ENCODE data around the gene CCDC102A. TPM values are rescaled to one million over a fixed set of nuclear protein-coding genes. Genes with fewer than 3 reads are reported as not detected.
A peak's percentile ranks its signal among the peaks of the same experiment; 100 is the strongest.

Gene CCDC102A
- total RNA-seq, 1 donor, result 30.4 TPM

DNA sequence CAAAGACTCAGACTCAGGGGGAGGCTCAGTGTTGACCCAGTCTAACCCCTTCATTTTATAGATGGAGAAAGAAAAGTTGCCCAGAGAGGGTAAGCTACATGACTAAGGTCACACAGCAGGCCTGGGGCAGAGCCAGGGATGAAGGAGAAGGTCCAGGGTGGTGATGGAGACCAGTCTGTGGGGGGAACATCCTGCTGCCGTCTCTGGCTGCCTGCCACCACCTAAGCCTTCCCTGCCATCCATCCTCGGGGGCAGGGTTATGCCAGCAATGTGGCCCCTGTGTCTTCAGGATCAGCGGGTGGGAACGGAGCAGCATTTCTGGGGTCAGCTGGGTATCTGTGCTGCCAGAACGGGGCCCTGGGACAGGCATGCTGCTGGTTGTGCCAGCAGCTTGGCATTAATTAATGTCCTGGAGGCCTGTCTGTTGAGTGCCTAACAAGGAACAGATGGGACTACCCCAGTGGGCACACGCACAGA lies 55.6 kb downstream of the CCDC102A start:
- no peak for DNase-seq (ENCODE audit: low read depth in 2 of 3, low spot score in 2 of 3)

DNA sequence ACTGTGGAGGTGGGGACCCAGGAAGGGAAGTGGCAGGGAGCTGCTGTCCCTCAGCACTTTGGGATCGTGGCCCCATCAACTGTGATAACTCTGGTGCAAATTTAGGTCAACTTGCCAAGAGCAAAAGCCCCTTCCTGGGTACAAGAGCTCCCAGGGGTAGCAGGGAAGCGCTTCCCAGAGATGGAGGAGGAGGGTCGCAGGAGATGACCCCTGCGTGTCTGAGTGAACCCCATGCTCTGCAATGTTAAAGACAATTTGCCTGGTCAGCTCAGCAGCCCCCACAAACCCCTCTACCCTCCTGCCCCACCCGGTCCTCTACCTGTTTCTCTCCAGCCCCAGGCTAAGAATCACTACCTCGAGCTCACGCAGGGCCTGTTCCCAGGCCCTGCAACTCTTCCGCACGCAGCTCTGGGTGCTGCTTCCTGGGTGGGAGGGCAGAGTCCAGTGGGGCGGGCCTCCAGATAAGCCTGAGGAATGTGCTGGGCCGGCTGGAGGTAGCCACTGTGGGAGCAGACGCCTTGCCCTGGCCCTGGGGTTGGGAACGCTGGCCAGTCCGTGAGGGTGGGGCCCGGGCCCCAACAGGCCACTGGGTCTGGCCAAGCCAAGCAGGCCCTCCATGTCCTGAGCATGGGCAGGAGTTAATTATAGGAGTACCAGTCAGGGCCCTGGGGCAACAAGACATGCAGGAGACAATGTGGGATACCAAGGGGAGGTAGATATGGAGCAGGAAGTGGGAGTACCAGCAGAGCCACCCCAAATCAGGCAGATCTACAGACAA lies 56.2 kb downstream of the CCDC102A start:
- no peak for DNase-seq (ENCODE audit: low read depth in 2 of 3, low spot score in 2 of 3)

DNA sequence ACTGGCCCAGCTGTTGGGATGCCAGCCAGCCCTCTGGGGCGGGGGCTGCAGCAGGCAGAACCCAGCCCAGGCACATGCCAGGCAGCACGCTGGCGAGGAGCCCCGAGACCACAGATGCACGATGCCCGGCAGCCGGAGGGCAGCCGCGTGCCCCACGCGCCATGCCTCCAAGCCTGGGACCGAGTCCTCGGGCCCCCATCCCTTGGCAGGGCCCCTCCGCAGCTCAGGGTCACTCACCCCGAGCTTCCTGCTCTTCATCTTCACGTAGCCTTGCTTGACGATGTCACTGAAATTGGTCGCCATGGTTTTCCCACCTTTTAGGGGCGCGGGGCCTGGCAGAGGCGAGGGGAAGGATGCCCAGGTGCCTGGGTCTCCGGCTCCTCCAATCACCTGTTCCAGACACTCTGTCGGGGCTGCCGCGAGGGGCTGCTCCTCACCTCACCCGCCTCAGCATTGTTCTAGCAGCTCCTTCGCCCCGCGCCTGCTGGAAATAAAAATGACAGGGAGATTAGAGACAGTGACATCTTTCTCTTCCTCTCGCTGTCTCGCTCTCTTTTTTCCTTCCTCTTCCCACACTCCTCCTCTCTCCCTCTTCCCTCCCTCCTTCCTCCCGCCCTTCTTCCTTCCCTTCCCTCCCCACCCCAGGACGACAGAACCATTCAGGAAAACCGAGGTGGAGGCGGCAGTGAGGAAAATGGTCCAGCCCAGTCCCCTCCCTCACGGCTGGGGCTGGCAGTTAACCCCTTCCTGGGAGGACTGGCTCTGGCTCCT lies 57.0 kb downstream of the CCDC102A start:
- DNase-seq (ENCODE audit: low read depth in 2 of 3, low spot score in 2 of 3), result no peak

DNA sequence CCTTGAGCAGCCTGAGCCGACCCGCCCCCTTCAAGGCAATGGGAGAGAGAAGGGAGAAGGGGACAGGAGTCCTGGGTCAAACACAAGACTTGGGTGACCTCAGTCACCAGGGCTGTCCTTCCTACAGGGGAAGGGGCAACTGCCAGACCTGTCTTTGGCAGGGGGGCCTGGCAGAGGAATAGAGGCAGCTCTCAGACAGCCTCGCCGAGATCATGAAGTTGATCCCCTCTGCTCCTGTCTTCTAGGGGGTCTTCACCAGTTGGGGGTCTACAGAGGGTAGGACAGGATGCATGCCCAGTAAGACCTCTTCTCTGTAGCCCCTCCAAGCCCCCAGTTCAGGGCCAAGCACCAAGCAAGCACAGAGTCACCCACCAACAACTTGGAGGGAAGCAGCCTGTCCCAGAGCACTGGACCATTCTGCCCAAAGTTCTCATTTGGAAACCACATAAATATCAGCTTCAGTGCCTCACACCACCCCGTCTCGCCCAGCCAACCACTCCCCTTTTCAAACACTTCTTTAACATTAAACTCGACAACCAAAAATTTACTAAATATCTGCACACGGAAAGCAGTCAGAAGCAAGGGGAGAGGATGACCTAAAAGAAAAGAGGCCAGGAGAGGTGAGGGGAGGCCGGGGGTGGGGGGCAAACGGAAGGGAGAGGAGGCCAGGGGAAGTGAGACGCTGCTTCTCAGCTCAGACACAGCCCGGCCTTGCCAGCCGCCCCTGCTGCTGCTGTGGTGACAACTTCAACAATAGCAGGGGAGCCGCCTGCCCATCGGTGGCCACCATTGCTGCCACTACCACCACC lies 57.8 kb downstream of the CCDC102A start:
- peak in 1 of 3 donors; percentile 43 for DNase-seq (ENCODE audit: low read depth in 2 of 3, low spot score in 2 of 3)

DNA sequence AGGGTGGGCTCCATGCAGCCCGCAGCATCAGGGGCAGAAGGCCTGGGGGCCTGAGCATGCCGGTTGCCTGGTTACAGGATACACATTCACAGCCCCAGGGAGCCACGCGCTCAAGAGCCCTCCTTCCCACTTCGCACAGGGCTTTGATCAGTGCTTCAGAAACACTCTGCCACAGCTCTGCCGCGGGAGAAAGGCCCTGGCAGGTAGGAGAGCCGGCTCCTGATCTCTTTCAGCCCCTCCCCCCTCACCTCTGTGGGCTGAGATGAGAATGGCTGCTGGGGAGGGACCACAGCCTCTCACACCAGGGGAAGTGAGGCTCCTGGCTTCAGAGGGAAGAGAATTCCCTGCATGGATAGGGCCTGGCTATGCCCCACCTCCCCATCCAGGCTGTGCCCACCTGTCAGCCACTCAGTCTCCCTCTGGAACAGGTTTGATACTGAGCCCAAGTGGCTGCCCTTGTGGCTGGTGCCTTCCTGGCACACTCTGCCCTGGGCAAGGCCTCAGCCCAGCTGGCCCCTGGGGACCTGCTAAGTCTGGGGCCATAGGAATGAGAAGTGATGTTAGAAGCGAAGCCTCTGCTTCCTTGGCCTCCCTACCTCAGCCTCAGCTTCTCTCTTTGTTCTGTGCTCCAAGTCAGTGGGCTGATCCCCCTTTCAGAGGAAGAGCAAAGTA lies 58.7 kb downstream of the CCDC102A start:
- no peak for DNase-seq (ENCODE audit: low read depth in 2 of 3, low spot score in 2 of 3)

DNA sequence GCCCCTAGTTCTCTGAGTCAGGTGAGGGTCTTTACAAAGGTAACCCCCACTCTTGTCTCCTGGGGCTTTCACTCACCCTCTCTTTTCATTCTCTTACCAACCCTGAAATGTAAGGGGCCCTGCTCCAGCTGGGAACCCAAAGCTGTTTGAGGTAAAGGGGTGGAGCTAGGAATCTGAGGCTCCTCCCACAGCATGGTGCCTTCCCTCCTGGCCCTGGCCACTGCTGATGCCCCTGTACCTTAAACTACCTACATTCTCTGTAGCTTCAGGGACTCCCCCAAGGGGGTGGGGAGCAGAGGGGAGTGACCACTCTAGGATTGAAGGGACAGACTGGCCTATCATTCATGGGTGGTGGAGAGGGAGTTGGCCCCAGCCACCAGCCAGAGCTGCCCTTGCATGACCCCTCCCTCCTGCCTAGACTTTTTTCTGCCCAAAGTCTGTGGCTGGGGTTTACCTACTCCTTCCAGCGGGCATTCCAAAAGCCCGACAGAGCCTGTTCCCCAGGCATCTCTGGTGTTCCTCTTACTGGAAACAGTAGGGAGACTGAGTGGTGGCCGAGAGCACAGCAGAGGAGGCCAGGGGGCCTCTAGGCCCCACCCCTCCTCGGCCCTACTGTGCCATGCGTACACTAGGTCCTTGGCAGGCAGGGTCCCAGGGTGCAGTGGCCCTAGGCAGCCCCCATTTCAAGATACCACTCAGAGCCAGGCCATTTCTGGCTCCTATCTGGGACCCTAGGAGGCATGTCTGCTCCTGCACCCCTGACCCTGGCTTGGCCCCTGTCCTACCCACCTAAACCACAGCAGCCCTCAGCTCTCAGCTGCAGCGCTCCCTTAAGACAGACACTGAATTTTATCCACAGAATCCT lies 59.6 kb downstream of the CCDC102A start:
- DNase-seq (ENCODE audit: low read depth in 2 of 3, low spot score in 2 of 3), result peak in 1 of 3 donors; percentile 24

DNA sequence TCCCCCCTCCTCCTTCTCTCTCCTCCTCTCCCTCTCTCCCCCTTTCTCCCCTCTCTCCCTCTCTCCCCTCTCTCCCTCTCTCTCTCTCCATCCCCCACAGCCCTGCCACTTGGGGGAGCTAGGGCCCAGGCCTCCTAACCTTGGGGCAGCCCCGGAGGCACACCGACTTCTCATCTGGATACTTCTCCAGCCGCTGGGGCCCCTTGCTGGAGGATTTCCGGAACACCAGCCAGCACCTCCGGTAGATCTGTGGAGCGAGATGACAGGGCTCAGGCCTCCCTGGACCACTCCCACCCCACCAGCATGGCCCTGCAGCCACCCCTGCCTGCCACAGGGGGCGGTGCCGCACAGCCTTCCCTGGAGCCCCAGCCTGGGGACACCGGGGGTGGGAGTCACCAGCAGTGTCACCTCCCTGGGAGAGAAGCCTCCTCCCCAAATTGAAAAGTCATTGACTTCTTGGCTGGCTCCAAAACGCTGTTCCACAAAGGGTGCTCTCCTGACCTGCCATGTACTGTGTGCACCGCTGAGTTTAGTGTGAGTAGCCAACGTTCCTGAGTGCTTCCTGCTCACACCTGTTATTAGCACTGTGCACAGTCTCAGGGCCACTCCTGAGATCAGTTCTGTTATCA lies 60.5 kb downstream of the CCDC102A start:
- DNase-seq (ENCODE audit: low read depth in 2 of 3, low spot score in 2 of 3), result peak; percentile 42 to 97 (median 95)

DNA sequence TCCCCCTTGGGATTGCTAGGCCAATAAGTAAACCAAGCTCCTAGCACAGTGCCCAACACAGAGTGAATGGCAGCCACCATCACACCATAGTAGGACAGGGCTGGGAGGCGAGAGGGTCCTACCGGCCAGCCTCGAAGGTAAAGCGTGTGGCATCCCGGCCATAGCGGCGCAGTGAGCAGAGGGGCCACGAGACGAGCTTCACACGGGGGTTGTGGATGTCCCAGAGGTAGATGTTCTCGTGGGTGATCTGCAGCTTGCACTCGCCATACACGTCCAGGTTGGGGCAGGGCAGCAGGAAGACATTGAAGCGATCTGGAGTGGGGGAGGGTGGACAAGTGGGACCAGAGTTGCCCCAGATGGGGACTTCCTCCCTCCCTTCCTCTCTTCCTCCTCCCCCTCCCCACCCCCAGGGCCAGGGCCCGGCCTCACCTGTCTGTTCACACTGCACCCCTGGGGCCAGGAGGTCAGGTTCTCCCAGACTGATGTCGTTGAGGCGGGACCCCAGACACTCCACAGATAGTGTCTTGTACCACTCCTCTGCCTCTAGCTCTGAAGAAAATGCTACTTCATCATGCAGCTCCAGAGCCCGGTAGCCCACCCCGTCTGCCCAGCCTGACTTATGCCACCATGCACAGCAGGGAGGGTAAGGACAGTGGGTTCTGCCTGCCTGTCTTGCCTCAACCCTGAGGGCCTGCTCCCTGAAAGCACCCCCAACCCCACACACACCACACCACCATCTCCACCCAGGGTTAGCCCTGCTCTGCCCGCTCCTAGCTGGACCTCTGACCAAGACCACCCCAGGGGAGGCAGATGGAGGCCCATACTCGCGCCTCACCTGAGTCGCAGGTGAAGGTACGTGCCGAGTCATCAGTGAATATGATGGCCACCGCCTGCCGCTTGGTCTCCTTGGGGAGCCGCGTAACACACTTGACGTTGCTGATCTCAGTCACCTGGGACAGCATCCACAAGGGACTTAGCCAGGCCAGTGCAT lies 61.4 kb downstream of the CCDC102A start:
- DNase-seq (ENCODE audit: low read depth in 2 of 3, low spot score in 2 of 3), result peak in 1 of 3 donors; percentile 9

DNA sequence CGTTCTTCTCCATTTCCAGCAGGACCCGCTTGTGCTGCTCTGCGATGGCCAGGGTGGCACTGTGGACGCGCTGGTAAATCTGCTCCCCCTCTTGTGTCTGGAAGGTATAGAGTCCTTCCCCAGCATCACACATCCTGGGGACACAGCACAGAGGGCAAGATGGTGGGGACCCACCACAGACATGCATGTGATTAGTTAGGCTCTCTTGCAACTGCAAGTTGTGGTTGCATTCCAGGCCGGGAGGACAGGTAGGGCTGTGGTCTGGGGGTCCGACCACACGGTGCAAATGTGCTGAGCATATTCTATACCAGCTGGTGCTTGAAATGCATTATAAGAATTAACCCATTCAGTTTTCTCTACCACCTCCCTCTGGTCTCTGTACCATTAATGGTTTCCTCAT lies 62.5 kb downstream of the CCDC102A start:
- no peak for DNase-seq (ENCODE audit: low read depth in 2 of 3, low spot score in 2 of 3)

DNA sequence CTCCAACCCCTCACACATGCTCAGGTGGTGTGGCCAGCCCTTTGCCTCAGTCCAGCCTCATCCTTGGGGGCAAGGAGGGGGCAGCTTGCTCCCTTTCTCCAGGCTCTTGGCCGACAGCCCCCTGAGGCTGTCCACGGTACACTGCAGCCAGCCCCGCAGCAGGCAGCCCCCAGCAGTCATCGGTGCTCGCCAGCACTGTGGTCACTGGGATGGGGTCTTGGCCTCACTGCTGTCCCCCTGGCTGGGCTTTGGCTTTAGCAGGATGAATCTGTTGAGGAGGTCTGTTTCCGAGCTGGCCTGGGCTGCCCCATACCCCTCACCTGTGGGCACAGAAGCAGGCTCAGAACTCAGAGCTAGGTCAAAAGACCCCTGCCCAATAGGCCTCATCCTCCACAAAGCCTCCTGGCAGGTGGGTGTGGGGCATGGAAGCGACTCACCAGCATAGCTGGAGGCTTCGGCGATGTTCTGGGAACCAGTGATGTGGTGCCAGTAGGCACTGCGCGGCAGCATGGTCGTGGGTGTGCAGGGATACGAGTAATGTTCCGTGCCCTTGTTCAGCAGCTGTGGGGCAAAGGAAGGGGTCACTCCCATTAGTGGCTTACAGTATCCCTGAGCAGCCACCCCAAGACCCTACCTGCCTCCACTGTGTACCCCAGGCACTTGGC lies 63.1 kb downstream of the CCDC102A start:
- no peak for DNase-seq (ENCODE audit: low read depth in 2 of 3, low spot score in 2 of 3)

DNA sequence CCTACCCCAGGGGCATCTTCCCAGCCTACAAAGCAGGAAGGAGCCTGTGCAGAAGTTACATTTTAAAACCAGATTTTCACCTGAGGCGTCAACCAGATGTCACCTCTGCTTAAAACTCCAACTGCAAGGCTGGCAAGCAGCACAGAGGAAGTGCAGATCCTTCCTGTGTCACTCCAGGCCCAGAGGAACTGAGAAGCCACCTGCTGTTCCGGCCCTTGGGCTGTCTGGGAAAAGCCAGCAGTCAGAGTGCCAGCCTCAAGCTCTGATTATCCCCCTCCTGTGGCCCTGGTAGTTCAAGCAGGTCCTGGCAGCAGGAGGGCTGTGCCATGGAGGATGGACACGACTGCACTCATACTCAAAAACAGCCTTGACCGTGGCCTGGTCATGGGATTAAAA lies 63.7 kb downstream of the CCDC102A start:
- DNase-seq (ENCODE audit: low read depth in 2 of 3, low spot score in 2 of 3), result no peak

DNA sequence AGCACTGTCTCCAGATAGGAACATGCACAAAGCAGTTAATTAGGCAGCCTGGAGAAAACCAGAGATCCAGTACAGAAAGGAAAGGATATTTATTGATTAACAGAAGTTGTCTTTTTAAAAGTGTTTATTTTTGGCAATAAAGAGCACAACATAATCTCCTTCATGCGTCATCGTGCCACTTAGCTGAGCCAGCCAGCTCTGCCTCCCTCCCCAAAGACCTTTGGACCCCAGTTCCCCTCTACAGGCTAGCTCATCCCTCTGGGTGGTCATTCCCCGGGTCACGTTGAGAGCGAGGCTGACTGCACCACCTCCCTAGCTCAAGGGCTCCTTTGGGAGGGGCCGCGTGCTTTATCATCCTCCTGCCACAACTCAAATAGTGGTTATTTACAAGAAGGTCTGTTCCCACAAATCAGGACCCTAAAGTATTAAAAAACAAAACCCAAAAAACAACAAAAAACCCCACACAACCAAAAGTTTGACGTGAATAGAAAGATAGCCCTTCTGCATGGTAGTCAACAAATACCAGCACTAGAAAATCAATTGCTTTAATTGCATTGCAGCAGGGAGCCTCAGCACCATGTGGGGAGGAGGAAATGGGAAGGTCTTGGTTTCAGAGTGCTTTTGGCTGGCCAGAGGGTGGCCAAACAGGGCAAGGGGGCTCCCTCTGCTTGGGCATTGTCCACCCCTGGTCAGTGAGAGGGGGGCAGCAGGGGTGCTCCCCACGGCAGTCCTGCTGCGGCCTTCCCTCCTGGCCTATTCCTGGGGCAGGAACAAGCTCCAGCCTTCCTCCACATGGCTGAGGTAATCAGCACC lies 64.3 kb downstream of the CCDC102A start:
- no peak for DNase-seq (ENCODE audit: low read depth in 2 of 3, low spot score in 2 of 3)

DNA sequence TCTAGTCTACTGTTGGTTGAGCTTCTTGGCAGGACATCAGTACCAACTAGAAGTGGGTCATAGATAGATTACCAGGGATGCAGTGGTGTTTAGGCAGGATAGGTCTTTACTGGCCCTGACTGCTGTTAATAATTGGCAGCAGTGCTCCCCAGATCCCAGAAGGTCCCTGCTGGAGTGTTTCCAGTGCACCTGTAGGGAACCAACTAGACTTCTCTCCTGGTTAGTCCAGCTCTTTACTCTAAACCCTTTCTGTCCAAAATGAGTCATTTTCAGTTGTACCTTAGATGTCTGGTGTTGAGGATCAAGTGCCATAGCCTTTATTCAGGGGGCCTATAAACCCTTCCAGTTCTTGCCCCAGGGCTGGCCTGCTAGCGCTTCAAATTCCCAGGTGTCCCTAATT lies 65.2 kb downstream of the CCDC102A start:
- no peak for DNase-seq (ENCODE audit: low read depth in 2 of 3, low spot score in 2 of 3)

DNA sequence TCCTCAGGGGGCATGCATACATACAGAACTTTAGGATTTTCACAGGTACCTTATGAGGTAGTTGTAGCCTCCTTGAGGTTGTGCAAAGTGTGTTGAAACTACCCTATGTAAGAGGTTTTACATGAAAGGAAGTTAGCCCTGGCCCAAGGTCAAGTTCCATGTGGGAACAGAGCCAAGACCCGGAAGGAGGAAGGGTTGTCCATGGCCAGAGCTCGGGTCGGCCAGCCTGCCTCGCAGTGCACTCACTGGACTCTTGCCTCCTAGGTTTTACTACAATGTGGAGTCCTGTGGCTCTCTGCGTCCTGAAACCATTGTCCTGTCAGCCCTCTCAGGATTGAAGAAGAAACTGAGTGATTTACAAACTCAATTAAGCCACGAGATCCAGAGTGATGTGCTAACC lies 65.7 kb downstream of the CCDC102A start:
- DNase-seq (ENCODE audit: low read depth in 2 of 3, low spot score in 2 of 3), result no peak

DNA sequence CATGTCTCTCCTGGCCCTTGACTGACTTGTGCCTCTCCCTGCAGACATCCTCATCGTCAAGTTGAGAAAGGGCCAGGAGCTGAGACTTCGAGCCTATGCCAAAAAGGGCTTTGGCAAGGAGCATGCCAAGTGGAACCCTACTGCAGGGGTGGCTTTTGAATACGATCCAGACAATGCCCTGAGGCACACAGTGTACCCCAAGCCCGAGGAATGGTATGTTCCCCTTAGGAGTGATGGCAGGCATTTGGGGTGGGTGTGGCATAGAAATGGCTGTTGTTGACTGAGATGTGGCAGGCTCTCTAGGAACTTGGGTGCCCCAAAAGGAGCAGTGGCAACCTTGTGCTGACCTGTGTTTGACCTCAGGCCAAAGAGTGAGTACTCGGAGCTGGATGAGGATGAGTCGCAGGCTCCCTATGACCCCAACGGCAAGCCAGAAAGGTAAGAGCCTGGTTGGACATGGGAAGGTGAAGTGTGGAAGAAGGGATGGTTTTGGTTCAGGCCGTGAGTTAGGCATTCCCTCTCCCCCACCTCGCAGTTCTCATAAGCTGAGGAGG lies 66.4 kb downstream of the CCDC102A start:
- DNase-seq (ENCODE audit: low read depth in 2 of 3, low spot score in 2 of 3), result no peak

DNA sequence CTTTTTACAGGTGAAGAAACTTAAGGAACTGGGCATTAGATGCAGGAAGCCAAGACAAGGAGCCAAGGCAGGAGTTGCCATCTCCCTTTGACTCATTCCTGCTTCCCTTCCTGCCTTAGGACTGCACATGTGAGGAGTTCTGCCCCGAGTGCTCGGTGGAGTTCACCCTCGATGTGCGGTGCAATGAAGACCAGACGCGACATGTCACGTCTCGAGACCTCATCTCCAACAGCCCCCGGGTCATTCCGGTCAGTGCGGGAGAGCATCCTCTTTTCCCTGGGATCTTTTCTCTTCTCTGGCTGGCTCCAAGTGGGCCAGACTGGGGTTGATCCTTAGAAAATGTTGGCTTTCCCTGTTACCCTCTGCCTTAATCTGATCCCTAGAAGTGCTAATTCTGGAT lies 67.3 kb downstream of the CCDC102A start:
- no peak for DNase-seq (ENCODE audit: low read depth in 2 of 3, low spot score in 2 of 3)

Data from hematopoietic multipotent progenitor cell (in vitro differentiated cells).